HG03457 (cell line): ENCODE data around the gene ABCA2.
"Not testable (repeated sequence)": the region's sequence is repeated elsewhere in the genome, so short reads cannot be mapped to it uniquely, and the experiment has no call there.

Source experiments
- ATAC-seq: cut with Tn5 transposase; IDR thresholded peaks from one replicate; pipeline ENCODE4 v1.9.1; 2021; ENCODE audit warnings: moderate number of reproducible peaks; ENCODE audit not compliant: unreplicated experiment

The ABCA2 gene

DNA sequence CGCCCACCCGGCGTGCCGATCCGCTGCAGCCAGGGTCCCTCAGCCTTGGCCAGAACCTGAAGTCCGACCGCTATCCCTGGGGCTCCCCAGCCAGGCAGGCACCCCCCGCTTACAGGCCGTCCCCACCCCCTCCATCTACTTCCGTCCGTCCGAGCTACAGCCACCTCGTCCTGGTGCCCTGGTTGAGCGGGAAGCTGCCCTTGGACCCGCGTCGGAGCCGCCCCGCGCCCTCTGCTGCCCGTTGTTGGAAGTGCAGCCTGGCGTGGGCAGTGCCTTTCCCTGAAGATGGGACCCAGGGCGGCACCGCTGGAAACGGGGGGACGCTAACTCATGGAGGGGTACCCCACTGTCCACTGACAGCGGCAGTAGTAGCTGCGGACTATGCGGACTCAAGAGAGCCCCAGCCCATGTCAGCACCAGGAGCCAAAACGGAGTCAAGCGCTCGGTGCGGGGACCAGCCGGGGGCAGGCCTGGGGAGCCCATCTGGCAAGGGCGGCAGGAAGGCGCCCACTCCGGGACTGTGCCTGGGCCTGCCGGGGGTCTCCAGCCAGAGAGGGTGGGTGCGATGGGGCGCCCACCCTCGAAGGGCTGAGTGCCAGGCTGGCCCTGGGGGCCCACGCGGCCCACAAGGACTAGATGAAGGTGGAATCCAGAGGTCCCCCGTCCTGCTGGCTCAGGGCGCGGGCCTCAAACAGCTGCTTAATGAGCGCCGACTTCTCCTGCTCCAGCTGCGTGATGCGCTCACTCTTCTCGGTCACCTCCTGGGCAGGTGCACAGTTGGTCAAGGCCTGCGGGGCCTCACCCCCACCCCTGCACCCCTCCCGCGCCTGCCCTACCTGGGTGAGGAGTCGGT is 36.2 kb upstream of the ABCA2 start:
- no peak for ATAC-seq

DNA sequence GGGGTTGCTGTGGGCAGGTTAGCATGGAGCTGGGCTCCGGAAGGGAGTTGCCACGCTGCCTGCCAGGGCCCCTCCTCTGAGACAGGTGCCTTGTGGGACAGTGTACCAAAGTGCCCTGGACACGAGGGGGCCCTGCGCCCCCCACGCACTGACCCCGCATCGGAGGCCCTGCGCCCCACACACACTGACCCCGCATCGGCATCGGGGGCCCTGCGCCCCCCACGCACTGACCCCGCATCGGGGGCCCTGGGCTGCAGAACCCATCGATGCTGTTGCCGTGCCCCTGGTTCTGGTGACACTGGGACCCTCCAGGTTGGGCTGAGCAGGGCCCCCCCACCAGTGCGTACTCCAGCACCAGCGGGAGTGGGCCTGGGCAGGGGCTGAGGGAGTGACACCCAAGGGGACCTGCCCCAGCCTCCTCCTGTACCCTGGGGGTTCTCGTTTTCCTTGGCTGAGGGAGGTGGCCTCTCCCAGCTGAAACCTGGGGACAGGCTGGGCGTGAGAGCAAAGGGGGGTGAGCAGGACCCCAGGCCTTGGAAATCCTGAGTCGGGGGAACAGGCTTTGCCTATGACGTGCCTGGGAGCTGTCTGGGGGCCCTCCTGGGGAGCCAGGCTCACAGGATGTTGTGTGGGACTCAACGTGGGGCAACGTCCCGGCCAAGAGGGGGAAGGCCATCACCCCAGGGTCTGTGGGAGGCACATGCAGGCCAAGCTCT is 35.4 kb upstream of the ABCA2 start:
- ATAC-seq = no peak

DNA sequence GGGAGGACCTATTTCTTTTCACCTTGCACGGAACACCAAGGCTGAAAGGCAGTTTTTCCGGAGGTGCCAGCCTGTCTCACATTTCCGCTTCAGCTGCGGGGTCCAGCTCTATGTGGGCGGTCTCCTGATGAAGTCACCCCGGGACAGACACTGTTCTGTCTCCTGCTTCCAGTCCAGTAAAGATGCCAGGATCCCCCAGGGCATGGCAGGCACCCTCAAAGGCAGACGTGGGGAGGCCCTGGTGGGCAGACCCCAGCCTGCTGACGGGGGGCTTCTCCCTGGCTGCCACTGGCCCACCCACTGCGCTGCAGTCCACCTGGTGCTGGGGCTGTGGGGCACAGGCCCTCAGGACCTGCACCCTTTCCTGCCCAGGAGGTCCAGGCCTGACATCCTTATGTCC is 34.8 kb upstream of the ABCA2 start:
- not testable (repeated sequence) for ATAC-seq

DNA sequence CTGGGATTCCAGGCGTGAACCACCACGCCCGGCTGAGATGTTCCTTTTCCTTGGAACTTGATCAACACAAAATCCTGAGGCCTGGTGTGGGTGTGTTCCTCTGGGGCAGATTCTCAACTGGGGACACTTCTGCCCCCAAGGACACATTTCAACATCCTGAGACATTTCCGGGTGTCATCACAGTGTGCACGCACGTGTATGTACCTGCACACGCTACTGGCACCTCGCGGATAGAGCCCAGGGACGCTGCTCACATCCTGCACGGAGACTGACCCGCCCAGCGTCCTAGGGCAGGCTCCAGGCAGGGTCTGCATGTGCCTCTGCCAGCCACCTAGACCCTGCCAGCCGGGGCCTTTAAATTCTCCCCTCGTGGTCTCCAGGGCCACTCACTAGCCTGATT is 34.3 kb upstream of the ABCA2 start:
- ATAC-seq = no peak

DNA sequence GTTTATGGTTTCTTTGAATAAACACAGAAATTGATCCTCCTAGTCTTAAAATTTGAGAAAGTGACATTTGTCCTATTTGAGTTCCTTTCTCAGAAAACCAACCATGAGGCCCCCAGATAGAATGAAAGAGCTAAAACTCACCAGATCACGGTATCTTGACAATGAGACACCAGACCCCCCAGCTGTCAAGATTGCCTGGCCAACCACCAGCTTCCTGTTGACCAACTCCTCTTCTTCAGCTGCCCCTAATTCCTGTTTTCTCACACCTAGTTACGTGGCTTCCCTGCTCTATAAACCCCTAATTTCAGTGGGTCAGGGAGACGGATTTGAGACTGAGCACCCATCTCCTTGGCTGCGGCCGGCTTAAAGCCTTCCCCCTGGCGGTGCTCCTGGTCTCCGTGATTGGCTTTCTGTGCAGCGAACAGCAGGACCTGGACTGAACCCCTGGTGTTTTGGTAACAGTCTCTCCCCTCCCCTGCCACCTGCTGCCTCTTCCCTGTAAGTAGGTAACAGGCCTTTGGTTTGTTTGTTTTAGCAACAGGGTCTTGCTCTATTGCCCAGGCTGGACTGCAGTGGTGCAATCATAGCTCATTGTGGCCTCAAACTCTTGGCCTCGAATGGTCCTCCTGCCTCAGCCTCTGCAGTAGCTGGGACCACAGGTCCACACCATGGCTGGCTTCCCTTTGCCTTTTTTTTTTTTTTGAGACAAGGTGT is 30.6 kb upstream of the ABCA2 start:
- no peak for ATAC-seq

DNA sequence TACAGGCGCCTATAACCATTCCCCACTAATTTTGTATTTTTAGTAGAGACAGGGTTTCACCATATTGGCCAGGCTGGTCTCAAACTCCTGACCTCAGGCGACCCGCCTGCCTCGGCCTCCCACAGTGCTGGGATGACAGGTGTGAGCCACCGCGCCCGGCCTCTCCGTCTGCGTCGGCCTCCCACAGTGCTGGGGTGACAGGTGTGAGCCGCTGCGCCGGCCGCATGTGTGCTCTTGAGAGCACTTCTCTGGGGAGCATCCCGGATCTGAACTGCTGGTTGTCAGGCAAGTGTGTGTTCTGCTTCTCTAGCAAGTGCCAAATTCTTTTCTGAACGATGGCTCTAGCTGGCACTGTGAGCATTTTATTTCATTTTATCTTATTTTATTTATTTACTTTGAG is 29.5 kb upstream of the ABCA2 start:
- ATAC-seq = no peak

DNA sequence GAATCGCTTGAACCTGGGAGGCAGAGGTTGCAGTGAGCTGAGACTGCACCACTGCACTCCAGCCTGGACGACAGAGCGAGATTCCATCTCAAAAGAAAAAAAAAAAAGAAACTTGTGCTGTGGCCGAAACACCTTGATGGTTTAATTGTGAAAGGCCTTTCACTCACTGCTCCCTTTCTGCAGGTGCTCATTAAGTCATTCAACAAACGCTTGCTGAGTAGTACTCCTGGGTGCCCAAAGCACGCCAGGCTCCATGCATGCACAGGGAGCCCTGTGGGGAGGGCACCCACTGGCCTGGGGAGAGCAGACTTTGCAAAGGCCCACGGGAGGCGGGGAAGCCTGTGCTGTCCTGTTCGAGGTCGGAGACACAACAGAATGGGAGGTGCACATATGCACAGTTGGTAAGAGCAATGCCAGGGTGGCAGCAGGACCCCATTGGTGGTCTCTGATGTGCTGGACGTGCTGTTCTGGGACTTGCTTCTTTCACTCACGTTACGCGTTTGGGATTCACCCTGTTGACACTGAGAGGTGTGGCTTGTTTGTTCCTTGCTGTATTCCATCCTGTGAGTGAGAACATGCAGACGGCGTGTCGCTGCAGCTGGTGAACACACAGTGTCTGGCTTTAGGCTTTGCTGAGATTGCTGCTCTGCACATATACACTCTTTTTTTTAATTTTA is 28.8 kb upstream of the ABCA2 start:
- ATAC-seq = no peak

DNA sequence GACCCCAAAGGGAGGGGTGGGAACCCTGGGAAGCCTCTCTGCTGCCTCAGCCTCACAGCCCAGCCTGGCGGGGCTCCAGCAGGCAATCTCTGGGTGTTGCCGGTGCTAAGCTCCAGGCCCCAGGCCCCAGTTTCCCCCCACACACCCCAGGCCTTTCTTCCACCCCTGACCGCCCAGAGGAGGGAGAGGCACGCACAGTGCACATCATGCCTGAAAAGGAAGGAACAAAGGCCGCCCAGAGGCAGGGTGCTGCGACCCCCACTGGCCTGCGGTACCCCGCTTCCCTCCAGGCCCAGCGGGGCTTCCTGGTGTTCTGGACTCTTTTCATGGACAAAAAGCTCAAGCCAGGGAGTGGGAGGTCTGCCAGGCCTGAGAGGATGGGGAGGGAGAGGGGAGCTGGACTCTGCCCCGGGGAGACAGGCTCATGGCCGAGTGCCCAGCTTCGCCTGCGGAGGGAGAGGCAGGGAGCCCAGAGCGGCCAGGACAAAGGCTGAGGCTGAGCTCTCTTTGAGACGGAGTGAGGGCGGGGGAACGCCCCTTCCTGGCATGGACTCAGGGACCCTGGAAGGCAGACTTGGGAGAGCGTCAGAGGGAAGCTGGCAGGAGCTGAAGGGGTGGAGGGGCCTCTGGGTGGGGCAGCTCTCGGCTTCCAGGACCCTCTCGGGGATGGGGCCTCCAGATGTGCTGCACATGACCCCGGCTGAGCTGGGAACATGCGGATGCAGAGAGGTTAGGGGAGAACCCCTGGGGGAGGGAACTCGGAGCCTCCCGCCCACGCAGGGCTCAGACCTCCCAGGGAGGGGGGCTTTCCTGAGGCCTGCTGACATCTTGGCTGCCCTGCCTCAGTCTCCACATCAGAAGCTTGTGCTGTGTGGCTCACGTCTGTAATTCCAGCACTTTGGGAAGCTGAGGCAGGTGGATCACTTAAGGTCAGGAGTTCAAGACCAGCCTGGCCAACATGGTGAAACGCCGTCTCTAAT is 27.6 kb upstream of the ABCA2 start:
- ATAC-seq = no peak

DNA sequence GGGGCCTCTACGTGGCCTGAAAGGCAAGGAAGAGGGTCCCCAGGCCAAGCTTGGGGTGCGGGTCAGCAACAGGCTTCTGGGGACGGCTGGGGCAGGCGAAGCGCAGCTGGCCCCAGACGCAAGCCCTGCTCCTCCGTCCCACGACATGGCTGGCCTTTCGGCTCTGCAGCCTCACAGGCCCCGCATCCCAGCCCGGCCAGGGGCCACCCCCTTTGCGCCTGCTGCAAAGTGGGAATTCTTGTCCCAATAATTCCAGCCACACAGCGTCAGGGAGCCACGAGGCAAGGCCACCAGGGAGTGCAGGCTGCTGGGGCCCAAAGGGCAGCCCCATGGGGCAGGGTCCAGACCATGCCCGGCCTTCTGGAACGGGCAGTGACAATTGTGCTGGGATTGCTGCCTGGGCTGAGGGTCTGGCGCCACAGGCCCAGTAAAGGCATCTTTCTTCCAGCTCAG is 26.9 kb upstream of the ABCA2 start:
- no peak for ATAC-seq

DNA sequence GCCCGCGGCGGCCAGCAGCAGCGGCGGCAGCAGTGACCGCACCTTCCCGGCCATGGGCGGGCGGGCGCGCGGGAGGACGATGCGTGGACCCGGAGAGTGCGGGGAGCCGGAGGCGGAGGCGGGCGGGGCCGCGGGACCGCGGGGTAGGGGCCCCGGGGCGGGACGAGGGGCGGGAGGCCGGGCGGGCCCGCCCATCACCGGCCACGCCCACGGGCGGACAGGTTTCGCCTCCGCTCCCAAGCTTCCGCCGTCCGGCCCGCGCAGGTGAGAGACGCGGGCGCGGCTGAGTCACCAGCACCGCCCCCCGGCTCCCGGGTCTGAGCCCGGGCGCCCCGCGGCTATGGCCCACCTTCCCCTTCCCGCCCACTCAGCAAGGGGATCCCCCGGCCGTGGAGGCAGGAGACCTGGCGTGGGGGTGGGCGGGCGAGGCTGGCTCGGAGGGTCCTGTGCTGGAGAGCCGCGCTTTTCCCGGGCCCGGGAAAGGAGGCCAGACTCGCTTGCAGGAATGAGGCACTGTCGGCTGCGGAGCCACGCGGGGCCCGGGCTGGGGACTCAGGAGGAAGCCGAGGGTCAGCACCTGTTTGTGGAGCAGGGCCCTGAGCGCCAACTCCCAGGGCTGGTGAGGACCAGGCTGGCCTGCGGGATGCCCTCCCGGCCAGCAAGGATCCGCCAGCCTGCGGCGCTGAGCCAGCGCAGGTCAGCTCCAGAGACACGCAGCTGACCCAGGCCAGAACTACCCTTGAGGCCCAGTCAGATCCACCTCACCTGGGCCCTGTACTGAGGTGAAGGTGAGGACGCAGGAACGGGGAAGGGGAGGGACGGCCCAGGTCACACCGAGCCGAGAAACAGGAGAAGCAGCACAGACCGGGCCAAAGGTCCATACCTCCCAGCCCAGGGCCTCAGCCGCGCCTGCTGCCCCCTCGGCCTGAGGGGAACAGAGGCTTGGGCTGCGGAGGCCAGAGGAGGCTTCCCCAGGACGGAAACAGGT is 26.2 kb upstream of the ABCA2 start, which contains the start of gene ENTPD2:
Gene ENTPD2, minus strand, starts transcription at position 118 of the 988 bp plus-strand sequence. Its CDS starts 64 bp downstream, at position 54.
- ATAC-seq = no peak

DNA sequence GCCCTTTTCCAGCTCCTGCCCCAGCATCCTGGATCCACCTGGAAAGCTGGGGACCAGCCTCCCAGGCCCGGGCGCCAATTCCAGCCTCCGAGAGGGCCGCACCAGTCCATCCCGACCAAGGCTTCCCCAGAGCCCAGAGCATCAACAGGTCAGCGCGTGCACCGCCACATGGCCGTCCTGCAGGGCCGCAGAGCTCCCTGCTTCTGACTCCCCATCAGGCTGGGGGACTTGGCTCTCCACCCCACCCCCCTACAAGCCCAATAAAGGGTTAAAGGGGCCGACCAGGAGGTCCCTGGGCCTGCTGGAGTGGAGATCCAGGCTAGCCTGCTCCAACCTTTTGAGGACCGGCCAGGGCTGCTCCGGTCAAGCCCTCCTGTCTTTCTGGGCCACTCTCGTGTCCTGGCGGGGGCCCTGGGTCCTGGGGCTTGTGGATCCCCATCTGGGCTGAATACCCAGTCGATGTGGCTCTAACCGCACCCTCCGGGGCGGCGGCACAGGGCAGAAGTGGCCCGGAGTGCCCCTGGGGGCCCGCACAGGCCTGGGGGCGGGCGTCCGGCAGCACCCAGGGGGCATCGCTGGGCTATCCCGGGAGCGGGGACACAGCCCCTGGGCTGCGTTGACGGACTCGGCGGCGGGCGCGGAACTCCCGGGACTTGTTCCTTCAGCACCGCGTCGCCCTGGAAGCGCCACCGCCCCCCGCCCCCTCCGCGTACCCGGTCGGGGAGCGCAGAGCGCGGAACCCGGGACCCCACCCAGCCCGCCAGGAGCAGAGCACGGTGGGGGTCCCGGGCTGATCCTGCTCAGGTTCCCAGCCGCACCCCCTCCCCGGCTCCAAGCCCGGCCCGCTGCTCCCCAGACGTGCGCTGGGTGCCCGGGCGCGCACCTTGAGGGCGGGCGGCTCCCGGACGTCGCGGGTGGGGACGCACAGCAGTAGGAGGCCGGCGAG is 25.2 kb upstream of the ABCA2 start:
- no peak for ATAC-seq

DNA sequence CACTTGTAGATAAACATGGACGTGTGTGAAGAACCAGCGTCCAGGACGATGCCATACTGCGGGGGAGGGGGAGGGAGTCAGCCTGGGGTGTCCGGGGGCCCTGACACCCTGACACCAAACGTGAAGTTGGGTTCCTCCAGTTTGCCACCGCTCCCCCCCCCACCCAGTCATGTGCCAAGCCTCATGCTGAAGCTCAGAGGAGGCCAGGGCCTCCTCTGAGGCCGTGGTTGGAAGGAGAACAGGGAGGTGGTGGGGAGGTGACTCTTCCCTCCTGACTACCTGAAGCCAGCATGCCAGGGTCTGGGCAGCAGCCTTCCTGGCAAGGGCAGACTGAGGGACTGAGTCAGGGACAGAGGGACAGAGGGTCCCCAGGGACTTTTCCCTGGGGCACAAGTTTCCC is 24.3 kb upstream of the ABCA2 start:
- no peak for ATAC-seq

DNA sequence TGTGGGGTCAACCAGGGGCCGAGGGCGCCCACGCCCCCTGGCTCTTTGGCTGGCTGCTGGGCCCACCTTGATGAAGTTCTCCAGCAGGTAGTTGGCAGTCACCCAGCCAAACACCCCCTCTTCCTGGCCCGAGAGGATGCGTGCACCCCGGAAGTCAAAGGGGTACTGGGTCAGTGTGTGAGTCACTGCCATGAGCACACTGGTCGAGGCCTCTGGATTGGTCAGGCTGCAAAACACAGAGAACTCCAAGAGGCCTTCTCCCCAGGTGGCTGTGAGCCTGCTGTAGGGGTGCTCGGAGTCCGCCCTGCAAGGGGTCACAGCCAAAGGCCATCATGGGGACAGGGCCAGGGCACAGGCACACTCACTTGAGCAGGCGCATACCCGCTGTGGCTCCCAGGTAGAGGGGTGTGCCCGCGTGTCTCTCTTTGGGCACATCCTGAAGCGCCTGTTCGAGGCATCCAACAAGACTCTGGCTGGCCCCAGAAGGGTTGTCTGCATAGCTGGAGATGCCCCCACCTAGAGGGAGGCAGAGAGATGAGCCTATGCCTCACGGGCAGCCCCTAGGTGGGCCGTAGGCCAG is 23.2 kb upstream of the ABCA2 start:
- no peak for ATAC-seq

DNA sequence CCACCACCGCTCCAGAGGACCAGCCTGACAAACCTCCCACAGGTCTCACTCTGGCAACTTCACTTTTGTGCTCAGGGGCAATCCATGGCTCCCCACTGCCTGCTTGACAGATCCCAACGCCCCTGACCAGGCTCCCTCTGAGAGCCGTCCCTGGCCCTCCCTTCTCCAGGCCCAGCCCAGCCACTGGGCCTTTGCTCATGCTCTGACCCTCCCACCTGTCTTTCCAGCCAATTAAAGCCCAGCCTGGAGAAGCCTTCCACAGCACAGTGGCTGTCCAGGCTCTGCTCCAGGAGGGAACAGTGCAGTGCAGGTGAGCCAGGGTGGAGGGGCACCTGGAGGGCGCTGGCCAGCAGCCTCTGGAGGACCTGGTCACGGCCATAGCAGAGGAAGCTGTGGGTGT is 22.5 kb upstream of the ABCA2 start:
- ATAC-seq = no peak

DNA sequence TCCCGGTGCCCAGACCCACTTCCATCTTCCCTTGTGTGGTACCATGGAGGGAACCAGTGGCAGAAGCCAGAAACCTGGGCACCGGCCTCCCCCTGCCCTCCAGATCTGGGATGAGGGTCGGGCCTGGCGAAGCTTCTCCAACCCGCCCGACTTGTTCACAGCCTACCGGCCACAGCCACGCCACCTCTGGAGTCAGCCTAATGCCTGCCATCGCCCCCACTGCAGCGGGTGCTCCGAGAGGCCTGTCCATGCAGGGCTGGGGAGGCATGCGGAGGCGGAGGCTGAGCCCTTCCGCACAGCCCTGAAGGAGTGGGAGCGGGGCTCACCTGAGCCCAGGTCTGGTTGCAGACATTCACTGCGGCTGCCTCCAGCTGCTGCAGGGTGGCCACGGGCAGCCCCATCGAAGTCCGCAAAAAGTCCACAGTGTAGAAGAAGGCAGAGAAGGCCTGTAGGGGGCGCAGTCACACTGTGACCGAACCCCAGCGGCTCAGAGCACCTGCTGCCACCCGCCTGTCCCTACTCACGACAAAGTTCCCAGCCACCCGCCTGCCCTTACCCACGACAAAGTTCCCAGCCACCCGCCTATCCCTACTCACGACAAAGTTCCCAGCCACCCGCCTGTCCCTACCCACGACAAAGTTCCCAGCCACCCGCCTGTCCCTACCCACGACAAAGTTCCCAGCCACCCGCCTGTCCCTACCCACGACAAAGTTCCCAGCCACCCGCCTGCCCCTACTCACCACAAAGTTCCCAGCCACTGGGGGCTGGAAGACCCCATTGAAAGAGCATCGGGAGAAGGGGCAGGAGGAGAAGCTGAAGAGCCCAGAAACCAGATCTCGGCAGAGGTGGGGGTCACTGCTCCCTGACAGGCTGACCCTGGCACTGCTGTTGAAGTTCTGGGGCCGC is 21.8 kb upstream of the ABCA2 start:
- ATAC-seq = no peak
